Activated T-helper 1 cell treated with anti-CD3 and anti-CD28 coated beads, Interleukin-12 subunit alpha, Interleukin-12 subunit beta, Interleukin-2, Interleukin-4 antibody, amounts not matched to agents 30 ng/mL and 10 ng/mL and 1 ng/mL, durations not matched to agents 14 hours and 24 hours and 36 hours (primary cell): ENCODE data around the gene ZBTB16. TPM values are rescaled to one million over a fixed set of nuclear protein-coding genes. Genes with fewer than 3 reads are reported as not detected.

Experiments
- DNase-seq: peaks from one replicate; pipeline ENCODE4 v3.0.0; 2021; ENCODE audit warnings: low spot score
- H3K27ac Mint-ChIP-seq: one replicate; pipeline ENCODE4 v1.8.0; 2021; ENCODE audit warnings: mild to moderate bottlenecking, mixed read lengths
- H3K27me3 Mint-ChIP-seq: one replicate; pipeline ENCODE4 v1.8.0; 2022; ENCODE audit warnings: mild to moderate bottlenecking, moderate library complexity, mixed read lengths; ENCODE audit not compliant: insufficient read depth
- H3K36me3 Mint-ChIP-seq: one replicate; pipeline ENCODE4 v1.8.0; 2021; ENCODE audit warnings: low read depth, mixed read lengths
- H3K4me1 Mint-ChIP-seq: one replicate; pipeline ENCODE4 v1.8.0; 2021; ENCODE audit warnings: low read depth, mixed read lengths
- H3K4me3 Mint-ChIP-seq: one replicate; pipeline ENCODE4 v1.8.0; 2021; ENCODE audit warnings: mild to moderate bottlenecking, moderate library complexity, mixed read lengths
- H3K9me3 Mint-ChIP-seq: one replicate; pipeline ENCODE4 v1.8.0; 2021; ENCODE audit warnings: mixed read lengths
- intact Hi-C: fragments of 100-400 bp; cut with micrococcal nuclease; formaldehyde crosslinking; loops from one replicate; pipeline ENCODE4 v1.15.1; 2024
- total RNA-seq: library from RNA; stranded (reverse); gene quantifications from 2 replicates; pipeline ENCODE4 v1.2.3, GENCODE V29; 2022

ZBTB16 gene
- total RNA-seq, 1 donor from 2014 or later: 3.4 TPM

GRCh38 chr11:114031246-114031966 is 28.1 kb upstream of the ZBTB16 start:
- intact Hi-C loops: no loop called here
- Mint-ChIP-seq H3K4me1 (no peaks in the 10 kb centered on the region), H3K9me3 (no peaks in the 10 kb centered on the region), H3K4me3 (no peak overlapping the region), H3K36me3 (no peaks in the 10 kb centered on the region), H3K27me3 (peaks cover 14% of the 10 kb centered on the region), H3K27ac (no peak overlapping the region)
- no peak for DNase-seq

GRCh38 chr11:114031967-114032320 is 27.6 kb upstream of the ZBTB16 start:
- Mint-ChIP-seq H3K27ac (no peak overlapping the region), H3K4me3 (no peak overlapping the region), H3K36me3 (no peaks in the 10 kb centered on the region), H3K9me3 (no peaks in the 10 kb centered on the region), H3K4me1 (no peaks in the 10 kb centered on the region), H3K27me3 (peaks cover 20% of the 10 kb centered on the region)
- DNase-seq: no peak
- intact Hi-C loops: no loop called here

DNA sequence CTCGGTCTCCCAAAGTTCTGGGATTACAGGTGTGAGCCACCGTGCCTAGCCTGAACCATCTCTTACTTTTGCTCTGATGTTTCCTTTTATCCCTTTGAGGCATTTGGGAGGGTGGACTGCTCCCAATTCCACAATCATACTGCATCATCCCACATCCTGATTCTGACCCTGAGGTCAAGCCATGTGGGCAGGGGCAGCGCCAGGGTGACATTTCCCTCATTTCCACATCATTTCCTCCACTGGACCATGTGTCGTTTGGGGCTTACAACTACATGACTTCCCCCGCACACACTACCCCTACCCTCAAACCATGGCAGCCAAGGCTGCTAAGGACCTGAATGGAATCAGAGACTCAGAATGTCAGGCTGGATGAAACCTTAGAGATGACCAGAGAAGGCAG is 26.4 kb upstream of the ZBTB16 start:
- intact Hi-C loops: no loop called here
- Mint-ChIP-seq H3K4me3 (no peak overlapping the region), H3K36me3 (no peaks in the 10 kb centered on the region), H3K27ac (no peak overlapping the region), H3K27me3 (peaks cover 21% of the 10 kb centered on the region), H3K4me1 (no peaks in the 10 kb centered on the region), H3K9me3 (no peaks in the 10 kb centered on the region)
- DNase-seq: no peak

- no peaks in the 10 kb centered on the region for H3K9me3 Mint-ChIP-seq
- no peak overlapping the region for H3K27ac Mint-ChIP-seq
- H3K4me3 Mint-ChIP-seq: no peak overlapping the region
- no peak for DNase-seq
- H3K27me3 Mint-ChIP-seq: peaks cover 23% of the 10 kb centered on the region
- intact Hi-C loops: no loop called here
- no peaks in the 10 kb centered on the region for H3K36me3 Mint-ChIP-seq
- H3K4me1 Mint-ChIP-seq: no peaks in the 10 kb centered on the region
Measured at GRCh38 chr11:114033572-114033971, 25.9 kb upstream of the ZBTB16 start.

- Mint-ChIP-seq H3K4me1 (no peaks in the 10 kb centered on the region), H3K36me3 (no peaks in the 10 kb centered on the region), H3K27ac (no peak overlapping the region), H3K4me3 (no peak overlapping the region), H3K27me3 (peaks cover 25% of the 10 kb centered on the region), H3K9me3 (no peaks in the 10 kb centered on the region)
- DNase-seq: no peak
- intact Hi-C loops: loop anchor here (5.0 kb wide), 1 partner anchor 48 kb away; no protein-coding TSS in a partner anchor
Measured at GRCh38 chr11:114034956-114035355, 24.6 kb upstream of the ZBTB16 start.

GRCh38 chr11:114036147-114036811 is 23.2 kb upstream of the ZBTB16 start:
- Mint-ChIP-seq H3K27ac (no peak overlapping the region), H3K4me3 (no peak overlapping the region), H3K9me3 (no peaks in the 10 kb centered on the region), H3K36me3 (no peaks in the 10 kb centered on the region), H3K4me1 (no peaks in the 10 kb centered on the region), H3K27me3 (peaks cover 21% of the 10 kb centered on the region)
- peak; percentile 28 for DNase-seq
- intact Hi-C loops: loop anchor here (1.0 to 5.0 kb wide), 2 partner anchors 49 to 225 kb away; no protein-coding TSS in a partner anchor

- Mint-ChIP-seq H3K27ac (no peak overlapping the region), H3K36me3 (no peaks in the 10 kb centered on the region), H3K27me3 (peaks cover 21% of the 10 kb centered on the region), H3K4me1 (peaks cover under 1% of the 10 kb centered on the region), H3K4me3 (no peak overlapping the region), H3K9me3 (peaks cover under 1% of the 10 kb centered on the region)
- intact Hi-C loops: loop anchor here (1.0 to 5.0 kb wide), 2 partner anchors 50 to 224 kb away; no protein-coding TSS in a partner anchor
- no peak for DNase-seq
Measured at GRCh38 chr11:114036958-114037357, 22.6 kb upstream of the ZBTB16 start.

- Mint-ChIP-seq H3K4me1 (peaks cover 17% of the 10 kb centered on the region), H3K9me3 (peaks cover 8% of the 10 kb centered on the region), H3K27ac (no peak overlapping the region), H3K27me3 (peaks cover 21% of the 10 kb centered on the region), H3K4me3 (no peak overlapping the region), H3K36me3 (no peaks in the 10 kb centered on the region)
- intact Hi-C loops: loop anchor here (5.0 kb wide), 1 partner anchor 52 kb away; no protein-coding TSS in a partner anchor
- no peak for DNase-seq
Measured at GRCh38 chr11:114039551-114039950, 20.0 kb upstream of the ZBTB16 start.

DNA sequence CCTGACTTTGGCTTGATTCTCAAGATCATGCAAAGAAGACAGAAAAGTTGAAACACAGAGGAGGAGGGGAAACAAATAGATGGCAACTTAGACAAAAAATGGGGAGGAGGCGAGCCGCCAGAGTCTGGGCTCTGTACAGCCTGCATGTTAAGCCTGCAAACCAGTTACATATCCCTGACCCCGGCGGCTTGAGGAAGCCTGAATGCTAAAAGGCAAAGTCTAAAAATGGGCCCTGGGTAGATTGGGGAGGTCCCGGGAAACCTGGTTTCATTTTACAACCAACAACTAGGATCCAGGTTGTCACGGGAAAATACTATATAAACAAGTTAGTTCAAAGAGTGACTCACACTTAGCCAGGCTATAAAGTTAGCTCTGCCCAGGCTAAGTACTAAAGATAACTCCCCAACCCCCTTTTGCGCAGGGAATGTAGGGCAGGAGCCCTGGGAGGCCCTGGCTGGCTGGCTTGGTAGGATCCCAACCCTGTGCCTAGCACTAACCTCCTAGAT is 18.8 kb upstream of the ZBTB16 start:
- intact Hi-C loops: no loop called here
- H3K27ac Mint-ChIP-seq: no peak overlapping the region
- no peak for DNase-seq
- H3K4me1 Mint-ChIP-seq: peaks cover 25% of the 10 kb centered on the region
- no peaks in the 10 kb centered on the region for H3K36me3 Mint-ChIP-seq
- H3K4me3 Mint-ChIP-seq: no peak overlapping the region
- peaks cover 8% of the 10 kb centered on the region for H3K9me3 Mint-ChIP-seq
- peaks cover 13% of the 10 kb centered on the region for H3K27me3 Mint-ChIP-seq

- intact Hi-C loops: no loop called here
- Mint-ChIP-seq H3K36me3 (no peaks in the 10 kb centered on the region), H3K4me3 (no peak overlapping the region), H3K27me3 (peaks cover 4% of the 10 kb centered on the region), H3K27ac (no peak overlapping the region), H3K4me1 (peaks cover 25% of the 10 kb centered on the region), H3K9me3 (peaks cover 8% of the 10 kb centered on the region)
- no peak for DNase-seq
Measured at GRCh38 chr11:114042234-114042633, 17.3 kb upstream of the ZBTB16 start.

DNA sequence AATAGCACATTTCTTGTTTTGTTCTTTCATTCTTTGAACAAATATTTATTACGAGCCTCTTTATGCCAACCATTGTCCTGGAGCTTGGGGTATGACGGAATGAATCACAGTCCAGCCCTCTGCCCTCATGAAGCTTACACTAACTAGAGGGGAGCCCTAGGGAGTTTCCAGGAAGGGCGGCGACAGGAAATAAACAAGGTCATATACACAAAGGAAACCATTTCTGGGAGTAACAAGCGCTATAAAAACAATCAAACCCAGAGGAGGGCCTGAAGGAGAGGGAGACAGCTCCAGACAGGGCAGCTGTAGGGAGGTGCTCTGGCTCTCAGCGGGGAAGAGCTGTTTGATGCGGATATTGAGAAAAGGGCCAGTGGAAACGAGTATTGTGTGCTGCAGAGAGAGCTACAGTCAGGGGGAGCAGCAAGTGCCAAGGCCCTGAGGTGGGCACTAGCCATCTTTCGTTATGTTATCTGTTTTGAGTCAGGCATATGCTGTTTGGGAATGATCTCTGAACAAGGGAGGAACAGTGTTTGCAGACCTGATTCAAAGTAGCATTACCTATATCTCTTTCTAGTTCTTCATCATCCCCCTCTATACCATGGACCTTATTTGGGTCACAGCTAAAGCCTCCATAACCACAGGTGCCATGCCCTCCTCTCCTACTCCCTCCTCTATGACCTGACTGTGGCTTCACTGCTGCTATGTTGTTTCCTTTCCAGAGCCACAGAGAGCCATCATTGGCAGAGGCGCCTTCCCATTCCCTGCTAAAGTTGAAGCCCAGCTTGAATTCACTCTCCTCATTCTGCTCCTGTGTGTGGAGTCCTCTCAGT is 15.3 kb upstream of the ZBTB16 start:
- Mint-ChIP-seq H3K9me3 (peaks cover 8% of the 10 kb centered on the region), H3K4me3 (no peak overlapping the region), H3K4me1 (peaks cover 25% of the 10 kb centered on the region), H3K27ac (peak overlapping the region; percentile 2), H3K27me3 (peaks cover 5% of the 10 kb centered on the region), H3K36me3 (no peaks in the 10 kb centered on the region)
- intact Hi-C loops: no loop called here
- no peak for DNase-seq

DNA sequence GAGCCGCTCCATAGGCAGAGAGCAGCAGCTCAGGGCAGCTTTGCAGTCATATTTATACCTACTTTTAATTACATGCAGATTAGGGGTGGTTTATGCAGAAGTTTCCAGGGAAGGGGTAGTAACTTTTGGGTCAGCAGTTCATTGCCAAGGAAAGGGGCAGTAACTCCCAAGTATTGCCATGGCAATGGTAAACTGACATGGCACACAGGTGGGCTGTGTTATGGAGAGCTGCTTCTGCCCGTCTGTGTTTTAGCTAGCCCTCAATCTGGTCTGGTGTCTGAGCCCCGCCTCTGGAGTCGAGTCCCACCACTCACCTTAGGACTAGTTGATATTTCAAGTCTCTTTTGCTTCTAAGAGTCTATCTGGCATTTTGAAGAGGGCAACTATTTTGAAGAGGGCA is 12.2 kb upstream of the ZBTB16 start:
- intact Hi-C loops: no loop called here
- Mint-ChIP-seq H3K4me1 (peaks cover 21% of the 10 kb centered on the region), H3K9me3 (peaks cover 5% of the 10 kb centered on the region), H3K27ac (no peak overlapping the region), H3K27me3 (peaks cover 8% of the 10 kb centered on the region), H3K36me3 (no peaks in the 10 kb centered on the region), H3K4me3 (no peak overlapping the region)
- no peak for DNase-seq
